A549 (cell line): ENCODE results near the gene DKC1. TPM values are rescaled to one million over a fixed set of nuclear protein-coding genes. Genes with fewer than 3 reads are reported as not detected.

Experiments
- ATAC-seq, 2 experiments: fragments of 200-7000 bp in 1 of 2; fragments of >200 bp in 1 of 2; cut with Nextera tagmentation in 1 of 2; cut with Tn5 transposase in 1 of 2; 3 replicates each; pipeline versions ENCODE4 v1.8.0 to v1.9.1; 2018 to 2020; ENCODE audit warnings: mild to moderate bottlenecking in 1 of 2, moderate library complexity in 1 of 2
- CTCF ChIA-PET: fragments of 300-600 bp; sonication (Branson Sonifier 250); formaldehyde crosslinking; extraction: SDS; loops from one replicate; lab custom pipeline; 2021; ENCODE audit warnings: antibody characterized with exemption, inconsistent platforms; lab: Yijun Ruan, JAX
- POLR2A ChIA-PET: fragments of 350-600 bp; formaldehyde crosslinking; extraction: SDS; loops from one replicate; lab custom pipeline; 2021; ENCODE audit warnings: antibody characterized with exemption, inconsistent platforms; lab: Yijun Ruan, JAX
- DNase-seq, 2 experiments: peaks; one replicate each; pipeline versions ENCODE4 v3.0.0 to v3.0.0-alpha.2; 2011 to 2016; ENCODE audit warnings: low read depth in 1 of 2, low spot score in 1 of 2
- FAIRE-seq: peaks from 2 replicates; lab custom pipeline; 2011; peaks lifted over from hg19 to GRCh38; lab: Jason Lieb, UNC
- H3K27ac ChIP-seq, 2 experiments: fragments of >200 bp; sonication (Bioruptor Twin); formaldehyde crosslinking; 3 replicates each; pipeline ENCODE4 v1.5.1; 2016 to 2017
- H3K4me1 ChIP-seq: fragments of >200 bp; sonication (Bioruptor Twin); formaldehyde crosslinking; 3 replicates; pipeline ENCODE4 v1.6.1; 2016
- H3K4me2 ChIP-seq: fragments of >200 bp; sonication (Bioruptor Twin); formaldehyde crosslinking; 3 replicates; pipeline ENCODE4 v1.6.1; 2016
- H3K4me3 ChIP-seq: fragments of >200 bp; sonication (Bioruptor Twin); formaldehyde crosslinking; 3 replicates; pipeline ENCODE4 v1.5.1; 2016
- H3K9me3 ChIP-seq: fragments of >200 bp; sonication (Bioruptor Twin); formaldehyde crosslinking; 3 replicates; pipeline ENCODE4 v1.6.1; 2016
- CBX2 ChIP-seq: fragments of 200-600 bp; sonication (generic); IDR thresholded peaks from 2 replicates; pipeline ENCODE4 v1.6.1; 2016; ENCODE audit warnings: low read depth, mild to moderate bottlenecking, borderline replicate concordance
- FOSL2 ChIP-seq, 2 experiments: fragments of 450-650 bp in 1 of 2; fragments of >200 bp in 1 of 2; sonication (Bioruptor Twin) in 1 of 2; formaldehyde crosslinking; IDR thresholded peaks; 2 replicates each; pipeline versions ENCODE4 v1.5.0 to v1.6.1; 2016 to 2020; ENCODE audit warnings: mild to moderate bottlenecking in 1 of 2, moderate library complexity in 1 of 2
- HOXA7 ChIP-seq: fragments of 250-450 bp; sonication (Bioruptor Pico); IDR thresholded peaks from 2 replicates; pipeline ENCODE4 v1.5.0; 2020; ENCODE audit warnings: mild to moderate bottlenecking, moderate library complexity
- KDM5A ChIP-seq: fragments of 200-600 bp; sonication (generic); IDR thresholded peaks from 2 replicates; pipeline ENCODE4 v1.6.1; 2016; ENCODE audit warnings: antibody characterized with exemption, mild to moderate bottlenecking
- POLR2AphosphoS2 ChIP-seq: conservative IDR thresholded peaks from 2 replicates; pipeline ENCODE4 v1.6.1; 2012; ENCODE audit warnings: low read length, improper control_type of control experiment, inconsistent platforms
- RAD21 ChIP-seq, 2 experiments: fragments of >200 bp in 1 of 2; sonication (Bioruptor Twin) in 1 of 2; formaldehyde crosslinking in 1 of 2; IDR thresholded peaks in 1 of 2; conservative IDR thresholded peaks in 1 of 2; 2 replicates in 1 of 2; 3 replicates in 1 of 2; pipeline ENCODE4 v1.6.1; 2012 to 2018; ENCODE audit warnings: inconsistent platforms in 1 of 2
- RCOR1 ChIP-seq: fragments of 150-350 bp; IDR thresholded peaks from 2 replicates; pipeline ENCODE4 v1.6.1; 2014; ENCODE audit warnings: antibody characterized with exemption, low read length, low read depth
- TFCP2L1 ChIP-seq: fragments of 250-450 bp; sonication (Bioruptor Pico); IDR thresholded peaks from 2 replicates; pipeline ENCODE4 v1.5.0; 2021; ENCODE audit warnings: mild to moderate bottlenecking
- ZFP36 ChIP-seq: fragments of 450-650 bp; IDR thresholded peaks from 2 replicates; pipeline ENCODE4 v1.6.1; 2014; ENCODE audit warnings: borderline replicate concordance; ENCODE audit not compliant: partially characterized antibody
- WGBS: methylation state at CpG from one replicate; pipeline ENCODE4 v1.1.6; 2017; ENCODE audit errors: missing lambda C conversion rate; 5-methylcytosine and 5-hydroxymethylcytosine counted together
- polyA plus RNA-seq, 4 experiments: library from polyadenylated mRNA; depleted of rRNA in 3 of 4; stranded (reverse); fragments of >200 nt; fragmentation: RNase III in 1 of 4; extraction: RNeasy Plus Mini Kit Qiagen cat#74134 plus additional on column Dnase treatment in 1 of 4; gene quantifications; 2 replicates in 3 of 4; 3 replicates in 1 of 4; pipeline ENCODE4 v1.2.3, GENCODE V29; 2011 to 2017
- TF ChIP-seq, protein P1 (sequence below): IDR thresholded peaks from 2 replicates; pipeline ENCODE4 v1.6.1; 2012
- TF ChIP-seq, protein P2 (sequence below): fragments of >200 bp; sonication (Bioruptor Twin); formaldehyde crosslinking; IDR thresholded peaks from 2 replicates; pipeline ENCODE4 v1.6.1; 2016

Gene DKC1
- polyA plus RNA-seq, 2 of the 4 experiments (the other 2 are of a cell fraction), result 166 to 209 TPM

- CTCF ChIA-PET, result no interaction called here
- FAIRE-seq, result no peak
These were observed 29.6 kb upstream of the DKC1 start for GRCh38 chrX:154733066-154733425.

GRCh38 chrX:154734061-154734781 lies 28.4 kb upstream of the DKC1 start:
- Histone ChIP-seq H3K9me3 (no peaks in the 10 kb centered on the region), H3K4me1 (peaks cover 64% of the 10 kb centered on the region), H3K4me2 (peak overlapping the region; percentile 41), H3K4me3 (no peak overlapping the region), H3K27ac (peak overlapping the region; percentile 63 to 80)
- peak in 1 of 2 experiments; percentile 19 for DNase-seq
- TF ChIP-seq RAD21 (conservative IDR thresholded peaks at IDR 0.05 in 1 of 2, IDR thresholded peaks at IDR 0.05 in 1 of 2), result no peak
- no peak for TF ChIP-seq FOSL2 (IDR thresholded peaks at IDR 0.05)
- peak; percentile 28; the same call in 1 of the 2 replicates for TF ChIP-seq FOSL2 (CRISPR knock-in tag; IDR thresholded peaks at IDR 0.05)
- POLR2A ChIA-PET, result interaction anchor here (0.5 kb wide), 1 partner anchor 22 kb away, joined by 3 read pairs; no protein-coding TSS in a partner anchor
- 57% methylated on average over 7 of the region's 8 CpGs for WGBS
- CTCF ChIA-PET, result interaction anchor here (2.8 kb wide), 1 partner anchor 15 kb away, joined by 14 read pairs; no protein-coding TSS in a partner anchor
- no peak for FAIRE-seq
- ATAC-seq, result peak; percentile 55 to 57; a peak in 4 of 6 replicates

More at GRCh38 chrX:154733066-154733425, 29.6 kb upstream of the DKC1 start:
- TF ChIP-seq HOXA7 (CRISPR knock-in tag) (no peak), FOSL2 (IDR thresholded peaks at IDR 0.05) (no peak), FOSL2 (CRISPR knock-in tag; IDR thresholded peaks at IDR 0.05) (peak; percentile 45)
- TF ChIP-seq, protein P1, sequence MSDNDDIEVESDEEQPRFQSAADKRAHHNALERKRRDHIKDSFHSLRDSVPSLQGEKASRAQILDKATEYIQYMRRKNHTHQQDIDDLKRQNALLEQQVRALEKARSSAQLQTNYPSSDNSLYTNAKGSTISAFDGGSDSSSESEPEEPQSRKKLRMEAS, result no peak
- Histone ChIP-seq H3K4me1 (peaks cover 60% of the 10 kb centered on the region), H3K4me2 (peak overlapping the region; percentile 41), H3K9me3 (no peaks in the 10 kb centered on the region), H3K4me3 (no peak overlapping the region), H3K27ac (peak overlapping the region; percentile 61 to 63; a peak in 5 of 6 replicates)
- POLR2A ChIA-PET, result no interaction called here
- 44% methylated on average over 2 of the region's 2 CpGs for WGBS
- peak in 1 of 2 experiments; percentile 26 for DNase-seq
- peak; percentile 25 to 59; a peak in 3 of 6 replicates for ATAC-seq

DNA sequence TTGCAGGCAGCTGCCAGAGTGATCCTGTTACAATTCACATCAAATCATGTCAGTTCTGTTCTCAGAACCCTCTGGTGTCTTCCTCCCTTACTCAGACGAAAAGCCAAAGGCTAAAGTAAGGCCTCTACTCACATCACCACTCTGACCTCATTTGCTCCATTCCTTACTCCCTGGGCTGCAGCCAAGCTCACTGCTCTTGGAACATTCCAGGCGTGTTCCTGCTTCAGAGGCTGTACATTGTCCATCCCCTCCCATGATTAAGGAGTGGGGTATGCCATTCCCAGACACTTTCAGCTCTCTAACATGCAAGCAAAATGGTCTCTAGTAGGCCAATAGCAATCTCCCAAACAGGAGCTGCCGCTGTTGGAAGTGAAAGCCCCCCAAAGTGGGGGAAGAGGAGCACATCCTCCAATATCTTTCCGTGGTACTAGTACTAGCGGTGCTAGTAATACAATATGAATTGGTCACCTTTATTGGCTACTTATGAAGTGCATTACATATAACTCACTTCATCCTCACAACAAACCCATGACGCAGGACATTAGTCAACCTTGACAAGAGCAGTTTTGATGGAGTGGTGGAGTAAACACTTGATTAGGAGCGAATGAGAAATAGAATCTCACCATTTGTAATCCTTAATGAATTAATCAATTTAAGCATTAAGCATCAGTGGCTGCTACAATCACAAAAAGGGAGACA lies 26.8 kb upstream of the DKC1 start:
- Histone ChIP-seq H3K4me3 (no peak overlapping the region), H3K4me1 (peaks cover 53% of the 10 kb centered on the region), H3K9me3 (no peaks in the 10 kb centered on the region), H3K4me2 (peak overlapping the region; percentile 38; the same call in 2 of the 3 replicates), H3K27ac (peak overlapping the region; percentile 52 to 63; a peak in 3 of 6 replicates)
- ChIA-PET POLR2A (no interaction called here), CTCF (interaction anchor here (2.8 kb wide), 1 partner anchor 14 kb away, joined by 14 read pairs; no protein-coding TSS in a partner anchor)
- peak; percentile 35 to 59; a peak in 3 of 6 replicates for ATAC-seq
- peak in 1 of 2 experiments; percentile 44 for DNase-seq
- no peak for FAIRE-seq
- TF ChIP-seq KDM5A (no peak), FOSL2 (IDR thresholded peaks at IDR 0.05) (no peak), FOSL2 (CRISPR knock-in tag; IDR thresholded peaks at IDR 0.05) (peak; percentile 30; the same call in 1 of the 2 replicates)
- 62% methylated on average over 7 of the region's 7 CpGs for WGBS

DNA sequence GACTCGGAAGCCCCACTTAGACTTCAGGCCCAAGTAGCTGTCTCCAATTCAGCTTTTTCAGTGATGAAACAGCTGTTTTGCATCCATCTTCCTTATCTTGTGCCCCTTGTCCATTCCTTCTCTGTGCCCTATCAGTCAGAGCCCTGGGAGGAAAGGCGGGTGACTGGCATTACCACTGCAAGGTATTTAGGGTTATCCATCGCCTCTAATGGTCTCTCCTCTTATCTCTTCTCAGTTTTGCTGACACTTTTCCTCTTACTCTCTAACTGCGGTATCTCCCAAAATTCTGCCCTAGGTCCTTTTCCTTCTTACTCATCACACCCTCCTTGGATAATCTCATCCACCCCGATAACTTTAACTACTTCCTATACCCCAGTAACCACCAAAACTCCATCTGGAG lies 25.5 kb upstream of the DKC1 start:
- no peak for DNase-seq
- WGBS, result 96% methylated on average over 5 of the region's 5 CpGs
- Histone ChIP-seq H3K9me3 (no peaks in the 10 kb centered on the region), H3K4me2 (no peak overlapping the region), H3K4me1 (peaks cover 43% of the 10 kb centered on the region), H3K4me3 (no peak overlapping the region), H3K27ac (peak overlapping the region; percentile 10 to 55; a peak in 2 of 6 replicates)
- ChIA-PET CTCF (no interaction called here), POLR2A (no interaction called here)
- no peak for FAIRE-seq
- no peak for ATAC-seq
- no peak for TF ChIP-seq CBX2
- TF ChIP-seq, protein P2, sequence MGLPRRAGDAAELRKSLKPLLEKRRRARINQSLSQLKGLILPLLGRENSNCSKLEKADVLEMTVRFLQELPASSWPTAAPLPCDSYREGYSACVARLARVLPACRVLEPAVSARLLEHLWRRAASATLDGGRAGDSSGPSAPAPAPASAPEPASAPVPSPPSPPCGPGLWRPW, result no peak
- TF ChIP-seq POLR2AphosphoS2, result no peak
- no peak for TF ChIP-seq RCOR1
- TF ChIP-seq TFCP2L1 (CRISPR knock-in tag), result no peak
- TF ChIP-seq ZFP36, result no peak
